Small intestine (tissue), 16 donors: Measurements from ENCODE around the gene GALNT14. TPM values are rescaled to one million over a fixed set of nuclear protein-coding genes. Genes with fewer than 3 reads are reported as not detected.
"Not testable (repeated sequence)": the region's sequence is repeated elsewhere in the genome, so short reads cannot be mapped to it uniquely, and the experiment has no call there.

ENCODE experiments used
- DNase-seq, 2 donors: peaks; one replicate each; pipeline versions ENCODE4 v3.0.0 to v3.0.0-alpha.2; 2013
- FAIRE-seq: peaks from 2 replicates; lab custom pipeline; 2012; peaks lifted over from hg19 to GRCh38; lab: Jason Lieb, UNC
- H3K27ac ChIP-seq, 3 donors: one replicate each; pipeline ENCODE4 v1.5.1; 2013; ENCODE audit warnings: low read length in 2 of 3, mild to moderate bottlenecking in 2 of 3, control low read depth in 1 of 3, inconsistent platforms in 1 of 3, low read depth in 1 of 3, moderate library complexity in 1 of 3
- H3K27me3 ChIP-seq, 3 donors: one replicate each; pipeline ENCODE4 v1.6.1; 2013; ENCODE audit warnings: low read length in 3 of 3, inconsistent platforms in 1 of 3; ENCODE audit not compliant: control insufficient read depth in 3 of 3, insufficient read depth in 3 of 3
- H3K36me3 ChIP-seq, 3 donors: one replicate each; pipeline ENCODE4 v1.6.1; 2013; ENCODE audit warnings: low read length in 3 of 3, inconsistent platforms in 1 of 3, low read depth in 1 of 3, mild to moderate bottlenecking in 1 of 3, moderate library complexity in 1 of 3; ENCODE audit not compliant: control insufficient read depth in 3 of 3, insufficient read depth in 2 of 3
- H3K4me1 ChIP-seq, 3 donors: one replicate each; pipeline ENCODE4 v1.6.1; 2013; ENCODE audit warnings: low read length in 2 of 3, inconsistent platforms in 1 of 3, low read depth in 1 of 3, mild to moderate bottlenecking in 1 of 3, moderate library complexity in 1 of 3; ENCODE audit not compliant: control insufficient read depth in 3 of 3, insufficient read depth in 2 of 3
- H3K4me3 ChIP-seq, 3 donors: one replicate each; pipeline ENCODE4 v1.5.1; 2013; ENCODE audit warnings: low read length in 3 of 3, control low read depth in 1 of 3, inconsistent platforms in 1 of 3, low read depth in 1 of 3, mild to moderate bottlenecking in 1 of 3, moderate library complexity in 1 of 3
- H3K9me3 ChIP-seq, 2 donors: one replicate each; pipeline ENCODE4 v1.6.1; 2013; ENCODE audit warnings: low read depth in 1 of 2, low read length in 1 of 2; ENCODE audit not compliant: control insufficient read depth in 2 of 2, insufficient read depth in 1 of 2
- WGBS, 3 donors: extraction: QIAGEN DNeasy Blood & Tissue Kit; methylation state at CpG; one replicate each; pipeline ENCODE4 v1.1.7; 2013; 5-methylcytosine and 5-hydroxymethylcytosine counted together
- long read RNA-seq, 10 donors: transcript quantifications; one replicate each; lab custom pipeline, GENCODE V29; 2026
- polyA plus RNA-seq, 4 donors: library from polyadenylated mRNA; stranded (reverse) in 3 of 4; unstranded in 1 of 4; fragments of 200-250 nt in 3 of 4; fragments of 120-200 nt in 1 of 4; gene quantifications; one replicate each; pipeline versions ENCODE4 v1.2.1 to v1.2.3, GENCODE V29; 2013
- donor health status: healthy with polysubstance abuse.
- donor health status: control.
- donor health status: control.
- donor health status: Bipolar disorder and iron deficiency.
- donor health status: healthy.

The GALNT14 gene
- 1 to 10 TPM in 2 of 4 donors, under 1 TPM in 1, not detected in 1; 0.24 to 8.2 (median 2.2) TPM for polyA plus RNA-seq
- long read RNA-seq, donor 1, result 0 reads
- long read RNA-seq, donor 2, result 0 reads
- long read RNA-seq, donor 3, result 0 reads
- long read RNA-seq, donor 4, result 0 reads
- long read RNA-seq, donor 5, result 0 reads
- long read RNA-seq, donor 6, result 0 reads
- long read RNA-seq, donor 7, result 0 reads
- long read RNA-seq, donor 8, result 0 reads
- long read RNA-seq, donor 9, result 0 reads
- long read RNA-seq, donor 10, partial matches to known transcripts, result 0 of 1 reads
- long read RNA-seq, donor 10, other reads (novel, unspliced or antisense), result 0 of 1 reads

GRCh38 chr2:31138037-31138962, at the start of gene GALNT14:
GALNT14 (minus strand) TSS chr2:31138440; CDS start chr2:31138086, 354 bp downstream.
- WGBS, 3 donors, result 1 to 2% (median 2%) methylated on average over 74 to 95 of the region's 95 CpGs
- Histone ChIP-seq H3K27ac (no peak within 1 kb of the TSS), H3K9me3 (no peaks in the 10 kb centered on the region), H3K4me3 (peak within 1 kb of the TSS; percentile 9 to 50 (median 36)), H3K27me3 (peaks cover 0 to 54% (median 8%) of the 10 kb centered on the region in 3 donors), H3K36me3 (no peaks in the 10 kb centered on the region), H3K4me1 (peaks cover 0 to 2% (median 0%) of the 10 kb centered on the region in 3 donors)
- peak; percentile 56 to 86 for DNase-seq
- no peak for FAIRE-seq

DNA sequence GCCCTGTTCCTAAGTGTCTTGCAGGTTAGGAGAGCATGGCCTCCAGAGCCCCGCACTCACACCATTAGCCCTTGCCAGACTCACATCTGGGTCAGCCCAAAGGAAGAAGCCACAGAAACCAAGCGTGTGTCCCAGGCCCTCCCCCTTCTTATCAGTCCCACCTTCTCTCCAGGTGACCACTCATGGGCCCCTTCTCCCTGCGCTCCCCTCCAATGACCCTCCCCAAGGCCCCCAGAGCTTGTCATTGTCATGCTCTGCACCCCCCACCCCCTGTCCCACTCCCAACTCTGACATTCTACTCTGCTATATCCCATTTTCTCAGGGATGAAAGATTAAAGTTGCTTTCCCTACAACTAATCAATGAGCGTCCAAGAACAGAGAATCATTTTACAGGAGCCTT, 48.9 kb upstream of the GALNT14 start:
- Histone ChIP-seq H3K27ac (no peak overlapping the region), H3K4me3 (no peak overlapping the region), H3K27me3 (peaks cover 0 to 4% (median 0%) of the 10 kb centered on the region in 3 donors), H3K4me1 (no peaks in the 10 kb centered on the region), H3K36me3 (no peaks in the 10 kb centered on the region), H3K9me3 (no peaks in the 10 kb centered on the region)
- FAIRE-seq (no peak), DNase-seq (no peak)
- WGBS, 3 donors, result 79 to 93% (median 92%) methylated on average over 4 of the region's 4 CpGs

DNA sequence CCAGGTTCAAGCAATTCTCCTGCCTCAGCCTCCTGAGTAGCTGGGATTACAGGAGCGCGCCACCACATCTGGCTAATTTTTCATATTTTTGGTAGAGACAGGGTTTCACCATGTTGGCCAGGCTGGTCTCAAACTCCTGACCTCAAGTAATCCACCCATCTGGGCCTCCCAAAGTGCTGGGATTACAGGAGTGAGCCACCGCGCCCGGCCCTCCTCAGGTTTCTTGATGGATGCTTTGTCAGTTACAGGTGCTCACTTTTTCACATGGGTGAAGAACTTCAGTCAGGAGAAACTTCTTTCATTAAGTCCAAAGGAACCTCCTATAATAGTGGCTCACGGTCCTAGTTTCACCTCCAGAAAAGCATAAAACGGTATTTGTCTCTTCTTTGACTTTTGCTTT, 45.7 kb upstream of the GALNT14 start:
- not testable (repeated sequence) for H3K36me3 ChIP-seq

DNA sequence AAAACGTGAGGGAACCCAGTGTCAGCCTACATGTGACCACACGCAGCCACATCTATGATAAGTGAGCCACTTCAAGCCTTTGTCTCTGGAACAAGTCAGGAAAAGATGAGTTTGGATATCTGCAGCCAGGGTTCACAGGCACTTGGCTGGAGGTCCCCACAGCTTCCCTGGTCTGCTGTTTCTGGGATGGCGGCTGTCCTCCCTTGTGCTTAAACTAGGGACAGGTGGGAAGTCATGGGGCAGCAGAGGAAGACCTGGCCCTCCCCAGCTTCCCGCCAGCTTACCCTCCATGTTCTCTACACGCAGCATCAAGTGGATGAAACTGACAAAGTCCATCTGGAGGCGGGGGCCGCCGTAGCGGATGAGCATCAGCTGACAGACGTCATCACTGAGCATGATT, 38.5 kb upstream of the GALNT14 start:
- Histone ChIP-seq H3K27me3 (peaks cover 0 to 6% (median 0%) of the 10 kb centered on the region in 3 donors), H3K9me3 (no peaks in the 10 kb centered on the region), H3K27ac (no peak overlapping the region), H3K4me3 (no peak overlapping the region), H3K36me3 (no peaks in the 10 kb centered on the region), H3K4me1 (no peaks in the 10 kb centered on the region)
- 74 to 87% (median 79%) methylated on average over 10 of the region's 10 CpGs for WGBS, 3 donors
- FAIRE-seq, result no peak
- no peak for DNase-seq

More for the DNA sequence above, 45.7 kb upstream of the GALNT14 start:
- H3K27ac ChIP-seq, H3K4me1 ChIP-seq, H3K27me3 ChIP-seq, FAIRE-seq, DNase-seq, H3K9me3 ChIP-seq, H3K4me3 ChIP-seq: not testable (repeated sequence)
- 85 to 95% (median 92%) methylated on average over 7 of the region's 7 CpGs for WGBS, 3 donors

DNA sequence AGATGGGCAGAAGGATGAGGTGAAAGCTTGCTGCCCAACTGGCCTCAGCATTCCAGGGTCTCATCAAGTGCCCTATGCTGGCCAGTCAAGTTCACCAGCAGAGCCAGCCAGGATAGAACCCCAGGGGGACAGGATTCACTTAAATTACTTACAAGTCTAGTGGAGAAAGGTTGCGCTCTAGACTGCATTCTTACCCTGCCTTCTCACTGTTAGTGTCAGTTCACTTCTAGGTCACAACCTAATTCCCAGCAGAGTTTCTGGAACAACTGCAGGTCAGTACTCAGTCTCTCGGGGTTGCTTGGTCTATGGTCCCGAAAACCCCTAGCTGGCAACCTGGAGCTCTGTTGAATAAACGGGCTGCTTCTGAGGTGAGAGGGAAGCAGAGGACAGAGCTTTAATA, 32.9 kb upstream of the GALNT14 start:
- Histone ChIP-seq H3K36me3 (no peaks in the 10 kb centered on the region), H3K4me3 (no peak overlapping the region), H3K27me3 (peaks cover 0 to 4% (median 0%) of the 10 kb centered on the region in 3 donors), H3K27ac (no peak overlapping the region), H3K9me3 (no peaks in the 10 kb centered on the region), H3K4me1 (no peaks in the 10 kb centered on the region)
- FAIRE-seq, result no peak
- 85 to 90% (median 89%) methylated on average over 4 of the region's 4 CpGs for WGBS, 3 donors
- no peak for DNase-seq

DNA sequence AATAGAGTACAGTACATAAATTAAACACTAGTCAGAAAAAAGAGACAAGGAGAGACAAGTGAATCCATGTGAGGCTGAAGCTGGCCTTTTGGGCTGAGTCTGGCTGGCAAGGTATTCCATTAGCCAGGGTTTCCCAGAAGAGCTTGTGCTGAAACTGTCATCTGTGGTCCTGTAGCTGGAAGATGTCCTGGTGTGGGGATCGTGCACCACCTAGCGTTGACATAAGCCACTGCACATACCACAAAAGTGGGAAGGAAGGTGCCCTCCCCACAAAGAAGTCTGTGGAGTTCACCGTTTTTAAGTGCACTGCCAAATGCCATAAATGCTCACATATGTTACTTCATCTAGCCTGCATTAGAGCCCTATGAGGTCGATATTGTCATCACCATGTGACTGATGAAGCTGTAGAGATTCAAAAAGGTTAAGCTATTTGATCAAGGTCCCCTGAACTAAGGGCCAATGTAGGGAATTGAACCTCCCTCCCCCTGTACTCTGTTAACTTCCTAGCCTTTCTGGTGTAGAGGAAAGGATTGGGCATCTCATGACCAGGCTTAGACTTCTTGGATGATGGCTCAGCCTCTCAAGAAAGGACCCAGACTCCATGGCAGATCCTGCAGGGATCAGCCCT, 31.9 kb upstream of the GALNT14 start:
- Histone ChIP-seq H3K4me1 (no peaks in the 10 kb centered on the region), H3K9me3 (no peaks in the 10 kb centered on the region), H3K27ac (no peak overlapping the region), H3K36me3 (no peaks in the 10 kb centered on the region), H3K27me3 (peaks cover 0 to 4% (median 0%) of the 10 kb centered on the region in 3 donors), H3K4me3 (no peak overlapping the region)
- WGBS, 3 donors, result 0% methylated on average over 4 of the region's 4 CpGs
- DNase-seq, result peak; percentile 64 to 69
- FAIRE-seq, result no peak

DNA sequence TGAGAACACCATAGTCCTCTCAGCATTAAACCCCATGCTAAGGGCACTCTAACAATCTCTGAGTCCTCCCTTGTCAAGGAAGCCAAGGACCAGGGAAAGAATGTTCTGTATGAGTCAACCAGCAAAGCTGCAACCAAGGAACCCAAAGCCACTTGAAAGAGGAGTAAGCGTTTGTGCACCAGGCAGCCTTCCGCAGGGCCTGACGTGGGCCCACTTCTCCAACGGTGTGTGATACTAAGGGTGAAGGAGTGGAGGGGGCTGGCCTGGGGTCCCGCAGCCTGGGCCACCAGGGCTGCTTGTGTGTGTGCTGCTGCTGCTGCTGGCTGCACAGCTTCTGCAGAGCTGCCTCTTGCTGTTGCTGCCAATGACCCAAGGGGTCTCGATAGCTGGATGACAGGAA, 30.1 kb upstream of the GALNT14 start:
- FAIRE-seq (no peak), DNase-seq (no peak)
- no peak overlapping the region for H3K27ac ChIP-seq
- WGBS, 3 donors, result 82 to 84% (median 84%) methylated on average over 6 of the region's 6 CpGs
- no peaks in the 10 kb centered on the region for H3K36me3 ChIP-seq
- no peaks in the 10 kb centered on the region for H3K9me3 ChIP-seq
- H3K27me3 ChIP-seq, result peaks cover 0 to 6% (median 0%) of the 10 kb centered on the region in 3 donors
- H3K4me3 ChIP-seq, result no peak overlapping the region
- H3K4me1 ChIP-seq, result no peaks in the 10 kb centered on the region

DNA sequence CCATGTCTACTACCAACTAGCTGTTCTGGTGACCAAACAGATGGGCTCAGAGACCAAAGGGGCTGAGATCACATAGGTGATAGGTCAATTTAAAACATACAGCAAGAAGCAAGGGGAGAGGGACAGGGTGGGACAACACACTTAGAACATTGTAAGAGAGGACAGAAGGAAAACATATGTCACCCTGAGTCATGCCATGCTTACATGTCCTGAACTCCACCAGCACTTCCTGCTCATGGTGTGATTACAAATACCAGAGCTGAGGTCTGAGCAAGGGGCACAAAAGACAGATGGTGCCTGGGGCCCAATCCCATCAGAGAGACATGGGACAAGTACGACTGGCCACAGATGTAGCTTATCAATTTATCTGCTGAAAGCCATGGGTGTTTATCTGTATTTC, 28.7 kb upstream of the GALNT14 start:
- Histone ChIP-seq H3K9me3 (no peaks in the 10 kb centered on the region), H3K4me3 (no peak overlapping the region), H3K27ac (no peak overlapping the region), H3K4me1 (no peaks in the 10 kb centered on the region), H3K36me3 (no peaks in the 10 kb centered on the region), H3K27me3 (peaks cover 0 to 6% (median 0%) of the 10 kb centered on the region in 3 donors)
- FAIRE-seq, result no peak
- no peak for DNase-seq
- 63 to 79% (median 74%) methylated on average over 1 of the region's 1 CpG for WGBS, 3 donors
